PFSK-1 (cell line): ENCODE results near the gene OARD1. TPM values are rescaled to one million over a fixed set of nuclear protein-coding genes. Genes with fewer than 3 reads are reported as not detected.
A peak's percentile ranks its signal among the peaks of the same experiment; 100 is the strongest.

ENCODE experiments used
- FOXP2 ChIP-seq: optimal IDR thresholded peaks from 2 replicates; pipeline ENCODE3; 2011; ENCODE audit warnings: borderline replicate concordance, control low read depth, inconsistent platforms; ENCODE audit not compliant: insufficient read depth; ENCODE audit errors: extremely low read length, extremely low read depth
- POLR2AphosphoS5 ChIP-seq: IDR thresholded peaks from 2 replicates; pipeline ENCODE4 v1.6.1; 2012; ENCODE audit warnings: low read depth, mild to moderate bottlenecking, control low read depth, low read length, moderate library complexity
- REST ChIP-seq, 2 experiments: IDR thresholded peaks; 2 replicates each; pipeline versions ENCODE4 v1.6.1 to v1.8.0; 2011 to 2012; ENCODE audit warnings: low read depth in 2 of 2, low read length in 2 of 2, control low read depth in 1 of 2, inconsistent platforms in 1 of 2, mild to moderate bottlenecking in 1 of 2, moderate library complexity in 1 of 2; ENCODE audit not compliant: insufficient read depth in 1 of 2
- SIN3A ChIP-seq: IDR thresholded peaks from 2 replicates; pipeline ENCODE4 v1.6.1; 2012; ENCODE audit warnings: mild to moderate bottlenecking, low read length, moderate library complexity, borderline replicate concordance; ENCODE audit not compliant: insufficient read depth
- TAF1 ChIP-seq: IDR thresholded peaks from 2 replicates; pipeline ENCODE4 v1.6.1; 2012; ENCODE audit warnings: low read length, control low read depth, borderline replicate concordance; ENCODE audit not compliant: insufficient read depth
- polyA plus RNA-seq: library from polyadenylated mRNA; unstranded; fragments of >200 nt; gene quantifications from one replicate; pipeline ENCODE4 v1.2.1, GENCODE V29; 2012; ENCODE audit warnings: low read depth, missing spikeins; ENCODE audit not compliant: insufficient read length

The OARD1 gene
- 14.3 TPM for polyA plus RNA-seq

GRCh38 chr6:41071923-41072835 lies at the start of gene OARD1:
OARD1 (minus strand) TSS chr6:41072356; CDS start chr6:41071634, 722 bp downstream.
- peak; percentile 84; the same call in 1 of the 2 replicates for TF ChIP-seq TAF1
- no peak for TF ChIP-seq FOXP2
- peak in 1 of 2 experiments; percentile 20; a peak in 1 of 4 replicates for TF ChIP-seq REST (IDR thresholded peaks at IDR 0.05; ENCODE audit: insufficient read depth in 1 of 2, low read depth in 2 of 2, low read length in 2 of 2)
- TF ChIP-seq POLR2AphosphoS5: peak; percentile 92
- peak; percentile 61; the same call in 1 of the 2 replicates for TF ChIP-seq SIN3A

- no peak for TF ChIP-seq REST (IDR thresholded peaks at IDR 0.05; ENCODE audit: insufficient read depth in 1 of 2, low read depth in 2 of 2, low read length in 2 of 2)
- TF ChIP-seq TAF1: no peak
Observed at GRCh38 chr6:41120058-41120457, 47.9 kb upstream of the OARD1 start.

GRCh38 chr6:41119508-41119907 lies 47.4 kb upstream of the OARD1 start:
- TF ChIP-seq SIN3A: no peak
- TF ChIP-seq POLR2AphosphoS5: no peak
- TF ChIP-seq TAF1: no peak
- no peak for TF ChIP-seq FOXP2
- TF ChIP-seq REST (IDR thresholded peaks at IDR 0.05; ENCODE audit: insufficient read depth in 1 of 2, low read depth in 2 of 2, low read length in 2 of 2): no peak

GRCh38 chr6:41111017-41111416 lies 38.9 kb upstream of the OARD1 start:
- TF ChIP-seq POLR2AphosphoS5 (no peak), FOXP2 (no peak), REST (IDR thresholded peaks at IDR 0.05; ENCODE audit: insufficient read depth in 1 of 2, low read depth in 2 of 2, low read length in 2 of 2) (no peak), TAF1 (no peak), SIN3A (no peak)
